HEK293T (cell line): ENCODE data around the gene BAIAP2.

ENCODE experiments used
- CTCF ChIA-PET: fragments of 350-600 bp; formaldehyde crosslinking; extraction: SDS; loops from one replicate; lab custom pipeline; 2021; ENCODE audit warnings: antibody characterized with exemption, inconsistent platforms; lab: Yijun Ruan, JAX
- POLR2A ChIA-PET: fragments of 350-600 bp; formaldehyde crosslinking; extraction: SDS; loops from one replicate; lab custom pipeline; 2020; ENCODE audit warnings: antibody characterized with exemption, inconsistent platforms; lab: Yijun Ruan, JAX
- DNase-seq: peaks from one replicate; pipeline ENCODE4 v3.0.0; 2012; ENCODE audit warnings: mixed read lengths; ENCODE audit errors: extremely low spot score
- ARNT ChIP-seq: fragments of 450-650 bp; IDR thresholded peaks from 2 replicates; pipeline ENCODE4 v1.6.1; 2017; ENCODE audit warnings: mild to moderate bottlenecking
- BHLHE40 ChIP-seq: fragments of 450-650 bp; IDR thresholded peaks from 2 replicates; pipeline ENCODE4 v1.6.1; 2016; ENCODE audit warnings: mild to moderate bottlenecking, moderate library complexity, borderline replicate concordance
- CTBP1 ChIP-seq: fragments of 450-650 bp; IDR thresholded peaks from 2 replicates; pipeline ENCODE4 v1.6.1; 2016; ENCODE audit warnings: borderline replicate concordance
- ELF4 ChIP-seq: fragments of 450-650 bp; IDR thresholded peaks from 2 replicates; pipeline ENCODE4 v1.6.1; 2017; ENCODE audit warnings: antibody characterized with exemption
- FOXA1 ChIP-seq: fragments of 450-650 bp; IDR thresholded peaks from 2 replicates; pipeline ENCODE4 v1.6.1; 2016; ENCODE audit warnings: mild to moderate bottlenecking
- FOXK2 ChIP-seq: fragments of 450-650 bp; IDR thresholded peaks from 2 replicates; pipeline ENCODE4 v1.6.1; 2016; ENCODE audit warnings: mild to moderate bottlenecking
- FOXM1 ChIP-seq: fragments of 450-650 bp; IDR thresholded peaks from 2 replicates; pipeline ENCODE4 v1.6.1; 2017; ENCODE audit warnings: mild to moderate bottlenecking, borderline replicate concordance
- HDGF ChIP-seq: fragments of 450-650 bp; IDR thresholded peaks from 2 replicates; pipeline ENCODE4 v1.6.1; 2017; ENCODE audit warnings: antibody characterized with exemption, borderline replicate concordance
- L3MBTL2 ChIP-seq: fragments of 450-650 bp; conservative IDR thresholded peaks from 2 replicates; pipeline ENCODE4 v1.6.1; 2016; ENCODE audit warnings: mild to moderate bottlenecking
- LEF1 ChIP-seq: fragments of 450-650 bp; IDR thresholded peaks from 2 replicates; pipeline ENCODE4 v1.6.1; 2017; ENCODE audit warnings: mild to moderate bottlenecking, borderline replicate concordance
- NFRKB ChIP-seq: fragments of 450-650 bp; IDR thresholded peaks from 2 replicates; pipeline ENCODE4 v1.6.1; 2016; ENCODE audit warnings: mild to moderate bottlenecking, moderate library complexity
- PKNOX1 ChIP-seq: fragments of 450-650 bp; IDR thresholded peaks from 2 replicates; pipeline ENCODE4 v1.6.1; 2016
- SP1 ChIP-seq: fragments of 450-650 bp; IDR thresholded peaks from 2 replicates; pipeline ENCODE4 v1.6.1; 2017
- SUZ12 ChIP-seq: fragments of 450-650 bp; IDR thresholded peaks from 2 replicates; pipeline ENCODE4 v1.6.1; 2016; ENCODE audit warnings: mild to moderate bottlenecking
- TARDBP ChIP-seq: fragments of 450-650 bp; IDR thresholded peaks from 2 replicates; pipeline ENCODE4 v1.6.1; 2016
- ZNF384 ChIP-seq: fragments of 450-650 bp; IDR thresholded peaks from 2 replicates; pipeline ENCODE4 v1.6.1; 2016

BAIAP2 gene

GRCh38 chr17:81065500-81065899 is 30.5 kb downstream of the BAIAP2 start:
- ChIA-PET CTCF (no interaction called here), POLR2A (no interaction called here)
- TF ChIP-seq ZNF384, result no peak
- TF ChIP-seq FOXA1, result no peak
- no peak for TF ChIP-seq BHLHE40
- no peak for TF ChIP-seq ARNT
- TF ChIP-seq L3MBTL2, result no peak
- no peak for TF ChIP-seq NFRKB
- TF ChIP-seq PKNOX1, result no peak
- TF ChIP-seq CTBP1, result no peak
- no peak for TF ChIP-seq ELF4
- TF ChIP-seq HDGF, result no peak
- no peak for TF ChIP-seq SP1
- no peak for TF ChIP-seq FOXM1
- TF ChIP-seq FOXK2, result no peak
- TF ChIP-seq SUZ12, result no peak
- TF ChIP-seq TARDBP, result no peak
- no peak for TF ChIP-seq LEF1
- DNase-seq, result no peak

GRCh38 chr17:81066072-81066471 is 31.1 kb downstream of the BAIAP2 start:
- TF ChIP-seq FOXA1 (no peak), PKNOX1 (no peak), L3MBTL2 (no peak), SUZ12 (no peak), LEF1 (no peak), CTBP1 (no peak), SP1 (no peak), BHLHE40 (no peak), ZNF384 (no peak)
- POLR2A ChIA-PET, result no interaction called here
- no peak for DNase-seq
- CTCF ChIA-PET, result no interaction called here

GRCh38 chr17:81066771-81067315 is 31.9 kb downstream of the BAIAP2 start:
- CTCF ChIA-PET, result no interaction called here
- DNase-seq, result no peak
- POLR2A ChIA-PET, result no interaction called here
- TF ChIP-seq FOXK2, result no peak
- TF ChIP-seq SUZ12, result no peak
- no peak for TF ChIP-seq FOXM1
- TF ChIP-seq HDGF, result no peak
- no peak for TF ChIP-seq LEF1
- no peak for TF ChIP-seq ZNF384
- no peak for TF ChIP-seq L3MBTL2
- no peak for TF ChIP-seq CTBP1
- no peak for TF ChIP-seq NFRKB
- no peak for TF ChIP-seq BHLHE40
- TF ChIP-seq PKNOX1, result no peak
- TF ChIP-seq ELF4, result no peak
- no peak for TF ChIP-seq ARNT
- TF ChIP-seq FOXA1, result no peak

- DNase-seq, result no peak
- no peak for TF ChIP-seq FOXK2
- no peak for TF ChIP-seq BHLHE40
- no peak for TF ChIP-seq ELF4
- TF ChIP-seq HDGF, result no peak
- TF ChIP-seq NFRKB, result no peak
- no peak for TF ChIP-seq TARDBP
- POLR2A ChIA-PET, result no interaction called here
Measured at GRCh38 chr17:81067391-81067811, 32.5 kb downstream of the BAIAP2 start.

GRCh38 chr17:81068411-81069134 is 33.6 kb downstream of the BAIAP2 start:
- ChIA-PET CTCF (no interaction called here), POLR2A (no interaction called here)
- DNase-seq, result no peak
- TF ChIP-seq FOXM1, result no peak
- no peak for TF ChIP-seq HDGF
- TF ChIP-seq LEF1, result no peak
- no peak for TF ChIP-seq L3MBTL2
- TF ChIP-seq TARDBP, result no peak
- no peak for TF ChIP-seq ELF4

More at GRCh38 chr17:81067391-81067811, 32.5 kb downstream of the BAIAP2 start:
- CTCF ChIA-PET, result no interaction called here

GRCh38 chr17:81069135-81069645 is 34.2 kb downstream of the BAIAP2 start:
- ChIA-PET CTCF (interaction anchor here (1.0 kb wide), 1 partner anchor 11 kb away, joined by 3 read pairs; no protein-coding TSS in a partner anchor), POLR2A (interaction anchor here (0.6 kb wide), 1 partner anchor 10 kb away, joined by 3 read pairs; no protein-coding TSS in a partner anchor)
- DNase-seq, result no peak
- TF ChIP-seq PKNOX1, result no peak
- TF ChIP-seq BHLHE40, result no peak
- TF ChIP-seq FOXM1, result no peak
- no peak for TF ChIP-seq L3MBTL2
- no peak for TF ChIP-seq FOXK2
- TF ChIP-seq FOXA1, result no peak
- TF ChIP-seq ZNF384, result no peak
- TF ChIP-seq NFRKB, result no peak
- TF ChIP-seq ARNT, result no peak
- TF ChIP-seq SUZ12, result no peak
- TF ChIP-seq HDGF, result no peak
- no peak for TF ChIP-seq SP1
- no peak for TF ChIP-seq LEF1
- no peak for TF ChIP-seq ELF4
- TF ChIP-seq TARDBP, result no peak
- no peak for TF ChIP-seq CTBP1
